ENCODE measurements around the gene CNST. TPM values are rescaled to one million over a fixed set of nuclear protein-coding genes. Genes with fewer than 3 reads are reported as not detected.

Gene CNST
- total and polyA plus RNA-seq, 2 of the 13 experiments (the other 11 are each of a cell fraction or from before 2014, with no cell fraction given): 6.3 to 12.4 TPM

DNA sequence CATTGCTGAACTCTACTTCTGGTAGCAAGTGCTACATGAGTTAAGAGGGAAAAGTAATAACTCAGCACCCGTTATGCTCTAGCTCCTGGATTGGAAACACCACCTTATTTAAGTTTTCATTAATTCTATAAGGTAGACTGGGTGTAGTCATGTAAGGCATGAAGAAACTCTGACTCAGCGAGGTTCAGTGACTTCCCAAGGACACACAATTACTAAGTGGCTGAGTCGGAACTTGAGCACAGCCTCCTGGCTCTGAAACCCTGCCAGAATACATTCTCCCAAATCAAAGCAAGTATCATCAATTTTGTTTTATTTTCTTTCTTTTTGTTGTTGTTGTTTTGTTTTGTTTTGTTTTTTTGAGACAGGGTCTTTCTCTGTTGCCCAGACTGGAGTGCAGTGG lies 128.9 kb downstream of the CNST start:
- TF ChIP-seq, protein P1, sequence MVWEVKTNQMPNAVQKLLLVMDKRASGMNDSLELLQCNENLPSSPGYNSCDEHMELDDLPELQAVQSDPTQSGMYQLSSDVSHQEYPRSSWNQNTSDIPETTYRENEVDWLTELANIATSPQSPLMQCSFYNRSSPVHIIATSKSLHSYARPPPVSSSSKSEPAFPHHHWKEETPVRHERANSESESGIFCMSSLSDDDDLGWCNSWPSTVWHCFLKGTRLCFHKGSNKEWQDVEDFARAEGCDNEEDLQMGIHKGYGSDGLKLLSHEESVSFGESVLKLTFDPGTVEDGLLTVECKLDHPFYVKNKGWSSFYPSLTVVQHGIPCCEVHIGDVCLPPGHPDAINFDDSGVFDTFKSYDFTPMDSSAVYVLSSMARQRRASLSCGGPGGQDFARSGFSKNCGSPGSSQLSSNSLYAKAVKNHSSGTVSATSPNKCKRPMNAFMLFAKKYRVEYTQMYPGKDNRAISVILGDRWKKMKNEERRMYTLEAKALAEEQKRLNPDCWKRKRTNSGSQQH (CRISPR knock-in tag; IDR thresholded peaks at IDR 0.05; ENCODE audit: low read depth): no peak
- TF ChIP-seq MAFF (IDR thresholded peaks at IDR 0.05; ENCODE audit: low read depth, low read length): peak; percentile 21; the same call in 1 of the 2 replicates
- POLR2A ChIA-PET: no interaction called here
- no peak for ATAC-seq
- no peak overlapping the region for H3K9ac ChIP-seq (ENCODE audit: insufficient read depth, low read depth, low read length)
- intact Hi-C loops (cut with micrococcal nuclease; ENCODE audit: unreplicated experiment): loop anchor here (5.0 kb wide), 1 partner anchor 188 kb away; the partner anchor contains the start of gene SMYD3
- 25% methylated on average over 3 of the region's 3 CpGs for WGBS (ENCODE audit: low lambda C conversion rate)
- H3K36me3 ChIP-seq (replicated peaks in 1 of 2; ENCODE audit: control insufficient read depth in 1 of 2, insufficient read depth in 2 of 2, low read length in 2 of 2): no peaks in the 10 kb centered on the region
- no peak overlapping the region for H3K4me3 ChIP-seq (replicated peaks in 1 of 3; ENCODE audit: insufficient read depth in 1 of 3, low read depth in 2 of 3, low read length in 3 of 3)
- no peaks in the 10 kb centered on the region; the same call in 1 of the 2 replicates for H3K9me3 ChIP-seq (ENCODE audit: low read length)
- no peaks in the 10 kb centered on the region for H4K20me1 ChIP-seq (ENCODE audit: insufficient read depth, low read length)
- H2AFZ ChIP-seq (ENCODE audit: low read length): no peak overlapping the region
- no peak overlapping the region for H3K27ac ChIP-seq (ENCODE audit: extremely low read length, insufficient read depth, low read length)
- H3K27me3 ChIP-seq (ENCODE audit: control insufficient read depth in 1 of 2, insufficient read depth in 2 of 2, low read length in 2 of 2): peaks cover 0 to 3% of the 10 kb centered on the region in 2 experiments; a peak in 2 of 5 replicates
- no peak overlapping the region for H3K4me2 ChIP-seq (ENCODE audit: low read depth, low read length)
- H3K79me2 ChIP-seq (ENCODE audit: insufficient read depth, low read length): no peaks in the 10 kb centered on the region
- in situ Hi-C loops (cut with HindIII; ENCODE audit: extremely low pct_ligation_motif_present, low pct_unique_long_range_greater_than_20kb): loop anchor here (5.0 kb wide), 1 partner anchor 57 kb away; no protein-coding TSS in a partner anchor
- no TSS peak for BruUV-seq (replicated peaks)
- no peak for FAIRE-seq
- H3K4me1 ChIP-seq (ENCODE audit: insufficient read depth, low read length): peaks cover 37% of the 10 kb centered on the region
- CTCF ChIA-PET (ENCODE audit: low intra/inter-chr PET ratio, low total read pairs): no interaction called here
- no peak for DNase-seq (ENCODE audit: low spot score)

DNA sequence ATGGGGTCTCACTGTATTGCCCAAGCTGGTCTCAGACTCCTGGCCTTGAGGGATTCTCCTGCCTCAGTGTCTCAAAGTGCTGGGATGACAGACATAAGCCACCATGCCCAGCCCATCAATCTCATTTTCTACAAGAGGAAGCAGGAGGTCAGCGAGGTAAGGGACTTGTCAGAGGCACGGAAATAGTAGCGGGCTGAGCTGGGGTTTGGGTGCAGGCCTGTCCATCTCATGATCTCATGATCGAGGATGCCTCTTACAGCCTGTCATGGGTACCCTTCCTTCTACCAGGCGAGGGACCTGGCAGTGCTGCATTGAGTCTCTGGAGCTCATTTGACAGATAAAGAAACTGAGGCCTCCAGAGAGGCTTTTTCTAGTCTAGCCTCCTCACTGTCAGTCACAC lies 129.4 kb downstream of the CNST start:
- Histone ChIP-seq H3K4me1 (ENCODE audit: insufficient read depth, low read length) (peaks cover 33% of the 10 kb centered on the region), H3K4me3 (replicated peaks in 1 of 3; ENCODE audit: insufficient read depth in 1 of 3, low read depth in 2 of 3, low read length in 3 of 3) (peak overlapping the region in 1 of 3 experiments; percentile 71; a peak in 1 of 6 replicates), H3K4me2 (ENCODE audit: low read depth, low read length) (peak overlapping the region; percentile 100), H3K9me3 (ENCODE audit: low read length) (no peaks in the 10 kb centered on the region; the same call in 1 of the 2 replicates), H3K79me2 (ENCODE audit: insufficient read depth, low read length) (no peaks in the 10 kb centered on the region), H4K20me1 (ENCODE audit: insufficient read depth, low read length) (no peaks in the 10 kb centered on the region), H3K27ac (ENCODE audit: extremely low read length, insufficient read depth, low read length) (peak overlapping the region; percentile 49), H3K36me3 (replicated peaks in 1 of 2; ENCODE audit: control insufficient read depth in 1 of 2, insufficient read depth in 2 of 2, low read length in 2 of 2) (no peaks in the 10 kb centered on the region), H3K27me3 (ENCODE audit: control insufficient read depth in 1 of 2, insufficient read depth in 2 of 2, low read length in 2 of 2) (no peaks in the 10 kb centered on the region; a peak in 2 of 5 replicates), H2AFZ (ENCODE audit: low read length) (no peak overlapping the region), H3K9ac (ENCODE audit: insufficient read depth, low read depth, low read length) (no peak overlapping the region; the same call in 1 of the 2 replicates)
- TF ChIP-seq, protein P2, sequence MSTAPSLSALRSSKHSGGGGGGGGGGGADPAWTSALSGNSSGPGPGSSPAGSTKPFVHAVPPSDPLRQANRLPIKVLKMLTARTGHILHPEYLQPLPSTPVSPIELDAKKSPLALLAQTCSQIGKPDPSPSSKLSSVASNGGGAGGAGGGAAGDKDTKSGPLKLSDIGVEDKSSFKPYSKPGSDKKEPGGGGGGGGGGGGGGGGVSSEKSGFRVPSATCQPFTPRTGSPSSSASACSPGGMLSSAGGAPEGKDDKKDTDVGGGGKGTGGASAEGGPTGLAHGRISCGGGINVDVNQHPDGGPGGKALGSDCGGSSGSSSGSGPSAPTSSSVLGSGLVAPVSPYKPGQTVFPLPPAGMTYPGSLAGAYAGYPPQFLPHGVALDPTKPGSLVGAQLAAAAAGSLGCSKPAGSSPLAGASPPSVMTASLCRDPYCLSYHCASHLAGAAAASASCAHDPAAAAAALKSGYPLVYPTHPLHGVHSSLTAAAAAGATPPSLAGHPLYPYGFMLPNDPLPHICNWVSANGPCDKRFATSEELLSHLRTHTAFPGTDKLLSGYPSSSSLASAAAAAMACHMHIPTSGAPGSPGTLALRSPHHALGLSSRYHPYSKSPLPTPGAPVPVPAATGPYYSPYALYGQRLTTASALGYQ (CRISPR knock-in tag; IDR thresholded peaks at IDR 0.05): no peak
- peak; percentile 12; the same call in 1 of the 2 replicates for TF ChIP-seq NFKB2 (CRISPR knock-in tag; IDR thresholded peaks at IDR 0.05; ENCODE audit: borderline replicate concordance)
- no peak for DNase-seq (ENCODE audit: low spot score)
- no TSS peak for BruUV-seq (replicated peaks)
- ChIA-PET POLR2A (interaction anchor here (2.4 kb wide), 1 partner anchor 15 kb away, joined by 11 read pairs; no protein-coding TSS in a partner anchor), CTCF (ENCODE audit: low intra/inter-chr PET ratio, low total read pairs) (no interaction called here)
- FAIRE-seq: no peak
- no peak for ATAC-seq
- 70% methylated on average over 4 of the region's 5 CpGs for WGBS (ENCODE audit: low lambda C conversion rate)
- intact Hi-C loops (cut with micrococcal nuclease; ENCODE audit: unreplicated experiment): loop anchor here (2.0 to 5.0 kb wide), 3 partner anchors 29 to 188 kb away; partner anchors contain the start of genes SCCPDH and SMYD3
- in situ Hi-C loops (cut with HindIII; ENCODE audit: extremely low pct_ligation_motif_present, low pct_unique_long_range_greater_than_20kb): loop anchor here (5.0 kb wide), 1 partner anchor 57 kb away; no protein-coding TSS in a partner anchor

Measured in HepG2 (cell line).